Liver (tissue), 9 donors: ENCODE measurements around the gene DEXI. TPM values are rescaled to one million over a fixed set of nuclear protein-coding genes. Genes with fewer than 3 reads are reported as not detected.
A peak's percentile ranks its signal among the peaks of the same experiment; 100 is the strongest.

ENCODE experiments used
- DNase-seq: peaks from one replicate; pipeline ENCODE4 v3.0.0-alpha.2; 2017; ENCODE audit warnings: low spot score
- H3K27ac ChIP-seq, 2 donors: one replicate each; pipeline ENCODE4 v1.7.0; 2013; ENCODE audit warnings: inconsistent platforms in 2 of 2, low read length in 2 of 2, control low read depth in 1 of 2, low read depth in 1 of 2, mild to moderate bottlenecking in 1 of 2
- H3K27me3 ChIP-seq, 4 donors: one replicate each; pipeline versions ENCODE4 v1.6.1 to v1.7.0; 2013; ENCODE audit warnings: low read length in 3 of 4, inconsistent platforms in 1 of 4, mild to moderate bottlenecking in 1 of 4, moderate library complexity in 1 of 4; ENCODE audit not compliant: control insufficient read depth in 4 of 4, insufficient read depth in 4 of 4
- H3K36me3 ChIP-seq, 4 donors: one replicate each; pipeline versions ENCODE4 v1.6.1 to v1.7.0; 2013; ENCODE audit warnings: low read length in 3 of 4, mild to moderate bottlenecking in 3 of 4, low read depth in 1 of 4, moderate library complexity in 1 of 4; ENCODE audit not compliant: control insufficient read depth in 4 of 4, insufficient read depth in 3 of 4
- H3K4me1 ChIP-seq, 4 donors: one replicate each; pipeline versions ENCODE4 v1.6.1 to v1.7.0; 2013; ENCODE audit warnings: low read length in 3 of 4, mild to moderate bottlenecking in 3 of 4, moderate library complexity in 1 of 4; ENCODE audit not compliant: control insufficient read depth in 4 of 4, insufficient read depth in 4 of 4
- H3K4me3 ChIP-seq, 3 donors: one replicate each; pipeline versions ENCODE4 v1.6.1 to v1.7.0; 2013; ENCODE audit warnings: low read length in 3 of 3, control low read depth in 1 of 3, low read depth in 1 of 3, mild to moderate bottlenecking in 1 of 3
- H3K9ac ChIP-seq, 2 donors: one replicate each; pipeline ENCODE4 v1.7.0; 2013; ENCODE audit warnings: low read length in 2 of 2, mild to moderate bottlenecking in 2 of 2, moderate library complexity in 2 of 2, control low read depth in 1 of 2, low read depth in 1 of 2
- H3K9me3 ChIP-seq, 4 donors: one replicate each; pipeline versions ENCODE4 v1.6.1 to v1.7.0; 2013; ENCODE audit warnings: low read length in 3 of 4; ENCODE audit not compliant: control insufficient read depth in 4 of 4
- ATF3 ChIP-seq: IDR thresholded peaks from 2 replicates; pipeline ENCODE4 v1.6.1; 2016; ENCODE audit warnings: antibody characterized with exemption
- CTCF ChIP-seq: fragments of 150-350 bp; IDR thresholded peaks from 2 replicates; pipeline ENCODE4 v1.5.1; 2017; ENCODE audit warnings: improper control_type of control experiment, low read depth, low read length; ENCODE audit not compliant: missing input control
- FOXA1 ChIP-seq: IDR thresholded peaks from 2 replicates; pipeline ENCODE4 v1.6.1; 2016; ENCODE audit warnings: antibody characterized with exemption
- GABPA ChIP-seq, 2 donors: IDR thresholded peaks in 1 of 2; conservative IDR thresholded peaks in 1 of 2; 2 replicates each; pipeline ENCODE4 v1.6.1; 2016; ENCODE audit warnings: antibody characterized with exemption in 2 of 2, mild to moderate bottlenecking in 1 of 2, moderate library complexity in 1 of 2
- HNF4A ChIP-seq, 2 donors: conservative IDR thresholded peaks; 2 replicates each; pipeline ENCODE4 v1.6.1; 2016; ENCODE audit warnings: antibody characterized with exemption in 2 of 2, mild to moderate bottlenecking in 2 of 2
- HNF4G ChIP-seq: IDR thresholded peaks from 2 replicates; pipeline ENCODE4 v1.6.1; 2016; ENCODE audit warnings: antibody characterized with exemption
- JUND ChIP-seq, 2 donors: IDR thresholded peaks; 2 replicates each; pipeline ENCODE4 v1.6.1; 2016; ENCODE audit warnings: antibody characterized with exemption in 2 of 2
- MAX ChIP-seq: IDR thresholded peaks from 2 replicates; pipeline ENCODE4 v1.6.1; 2016; ENCODE audit warnings: antibody characterized with exemption
- NR2F2 ChIP-seq: IDR thresholded peaks from 2 replicates; pipeline ENCODE4 v1.6.1; 2016; ENCODE audit warnings: antibody characterized with exemption
- RAD21 ChIP-seq, 2 donors: IDR thresholded peaks; 2 replicates each; pipeline ENCODE4 v1.6.1; 2016; ENCODE audit warnings: antibody characterized with exemption in 2 of 2, mild to moderate bottlenecking in 2 of 2
- REST ChIP-seq: IDR thresholded peaks from 2 replicates; pipeline ENCODE4 v1.6.1; 2016; ENCODE audit warnings: antibody characterized with exemption, mild to moderate bottlenecking
- RXRA ChIP-seq, 2 donors: IDR thresholded peaks; 2 replicates each; pipeline ENCODE4 v1.6.1; 2017 to 2018; ENCODE audit warnings: antibody characterized with exemption in 2 of 2, mild to moderate bottlenecking in 1 of 2
- SP1 ChIP-seq: IDR thresholded peaks from 2 replicates; pipeline ENCODE4 v1.6.1; 2018; ENCODE audit warnings: antibody characterized with exemption, mild to moderate bottlenecking
- TAF1 ChIP-seq: conservative IDR thresholded peaks from 2 replicates; pipeline ENCODE4 v1.6.1; 2016; ENCODE audit warnings: antibody characterized with exemption, mild to moderate bottlenecking
- YY1 ChIP-seq: IDR thresholded peaks from 2 replicates; pipeline ENCODE4 v1.6.1; 2016; ENCODE audit warnings: antibody characterized with exemption, mild to moderate bottlenecking
- ZBTB33 ChIP-seq: IDR thresholded peaks from 2 replicates; pipeline ENCODE4 v1.6.1; 2016; ENCODE audit warnings: antibody characterized with exemption
- WGBS: extraction: QIAGEN DNeasy Blood & Tissue Kit; methylation state at CpG from one replicate; pipeline ENCODE4 v1.1.7; 2013; 5-methylcytosine and 5-hydroxymethylcytosine counted together
- polyA plus RNA-seq, 2 donors: library from polyadenylated mRNA; stranded (reverse) in 1 of 2; unstranded in 1 of 2; fragments of 200-250 nt in 1 of 2; fragments of >200 nt in 1 of 2; fragmentation: Nextera tagmentation in 1 of 2; extraction: Ambion mirVana in 1 of 2; gene quantifications; one replicate each; pipeline versions ENCODE4 v1.2.1 to v1.2.3, GENCODE V29; 2013 to 2015
- total RNA-seq, 2 donors: library from RNA; depleted of rRNA; stranded (reverse); fragments of >200 nt; gene quantifications; one replicate each; pipeline ENCODE4 v1.2.3, GENCODE V29; 2014
- donor health status: healthy.
- donor health status: healthy.
- donor health status: healthy.
- donor health status: healthy.
- donor health status: healthy.

Gene DEXI
- total and polyA plus RNA-seq, 4 donors: 13.6 to 69.9 (median 41.8) TPM

GRCh38 chr16:10923146-10923649 lies 19.1 kb downstream of the DEXI start:
- Histone ChIP-seq H3K27me3 (no peaks in the 10 kb centered on the region), H3K27ac (peak overlapping the region; percentile 64 to 86), H3K4me3 (no peak overlapping the region), H3K9ac (no peak overlapping the region), H3K9me3 (no peaks in the 10 kb centered on the region), H3K36me3 (peaks cover 0 to 9% (median 4%) of the 10 kb centered on the region in 4 donors), H3K4me1 (peaks cover 13 to 81% (median 75%) of the 10 kb centered on the region in 4 donors)
- TF ChIP-seq ATF3 (no peak), REST (no peak), TAF1 (no peak), RXRA (IDR thresholded peaks at IDR 0.05) (no peak), MAX (no peak), CTCF (no peak), HNF4A (conservative IDR thresholded peaks at IDR 0.05) (no peak), JUND (IDR thresholded peaks at IDR 0.05) (no peak), NR2F2 (no peak), ZBTB33 (no peak)
- no peak for DNase-seq
- WGBS: 60% methylated on average over 10 of the region's 10 CpGs

GRCh38 chr16:10922328-10923145 lies 19.7 kb downstream of the DEXI start:
- DNase-seq: no peak
- TF ChIP-seq ZBTB33 (no peak), GABPA (IDR thresholded peaks at IDR 0.05 in 1 of 2, conservative IDR thresholded peaks at IDR 0.05 in 1 of 2) (no peak), MAX (peak; percentile 56), JUND (IDR thresholded peaks at IDR 0.05) (no peak), RAD21 (IDR thresholded peaks at IDR 0.05) (no peak), YY1 (peak; percentile 24), REST (no peak), FOXA1 (no peak), SP1 (peak; percentile 27), HNF4A (conservative IDR thresholded peaks at IDR 0.05) (peak; percentile 12 to 34), HNF4G (no peak)

More at GRCh38 chr16:10922328-10923145, 19.7 kb downstream of the DEXI start:
- no peaks in the 10 kb centered on the region for H3K9me3 ChIP-seq
- peaks cover 13 to 75% (median 69%) of the 10 kb centered on the region in 4 donors for H3K4me1 ChIP-seq
- H3K27me3 ChIP-seq: no peaks in the 10 kb centered on the region
- H3K27ac ChIP-seq: peak overlapping the region; percentile 68 to 86
- H3K4me3 ChIP-seq: no peak overlapping the region
- WGBS: 47% methylated on average over 14 of the region's 14 CpGs
- H3K9ac ChIP-seq: no peak overlapping the region
- H3K36me3 ChIP-seq: peaks cover 0 to 9% (median 3%) of the 10 kb centered on the region in 4 donors
